PC-3 (cell line): Measurements from ENCODE around the gene PNLIPRP2.

ENCODE experiments used
- EZH2 ChIP-seq: fragments of 300-600 bp; sonication (generic); IDR thresholded peaks from one replicate; pipeline ENCODE4 v1.6.1; 2017; ENCODE audit warnings: antibody characterized with exemption, mild to moderate bottlenecking, low read length; ENCODE audit not compliant: unreplicated experiment
- TF ChIP-seq, protein P1 (sequence below): fragments of 300-600 bp; sonication (generic); conservative IDR thresholded peaks from 2 replicates; pipeline ENCODE4 v1.5.1; 2017; ENCODE audit warnings: antibody characterized with exemption, low read depth, mild to moderate bottlenecking, low read length

GRCh38 chr10:116688241-116688711 is 67.5 kb downstream of the PNLIPRP2 start:
- TF ChIP-seq, protein P1, sequence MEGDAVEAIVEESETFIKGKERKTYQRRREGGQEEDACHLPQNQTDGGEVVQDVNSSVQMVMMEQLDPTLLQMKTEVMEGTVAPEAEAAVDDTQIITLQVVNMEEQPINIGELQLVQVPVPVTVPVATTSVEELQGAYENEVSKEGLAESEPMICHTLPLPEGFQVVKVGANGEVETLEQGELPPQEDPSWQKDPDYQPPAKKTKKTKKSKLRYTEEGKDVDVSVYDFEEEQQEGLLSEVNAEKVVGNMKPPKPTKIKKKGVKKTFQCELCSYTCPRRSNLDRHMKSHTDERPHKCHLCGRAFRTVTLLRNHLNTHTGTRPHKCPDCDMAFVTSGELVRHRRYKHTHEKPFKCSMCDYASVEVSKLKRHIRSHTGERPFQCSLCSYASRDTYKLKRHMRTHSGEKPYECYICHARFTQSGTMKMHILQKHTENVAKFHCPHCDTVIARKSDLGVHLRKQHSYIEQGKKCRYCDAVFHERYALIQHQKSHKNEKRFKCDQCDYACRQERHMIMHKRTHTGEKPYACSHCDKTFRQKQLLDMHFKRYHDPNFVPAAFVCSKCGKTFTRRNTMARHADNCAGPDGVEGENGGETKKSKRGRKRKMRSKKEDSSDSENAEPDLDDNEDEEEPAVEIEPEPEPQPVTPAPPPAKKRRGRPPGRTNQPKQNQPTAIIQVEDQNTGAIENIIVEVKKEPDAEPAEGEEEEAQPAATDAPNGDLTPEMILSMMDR, result no peak
- no peak for TF ChIP-seq EZH2
